NCI-H187 (cell line): ENCODE data around the gene PARD6G.

Experiments
- DNase-seq, 2 experiments: peaks; one replicate each; lab custom pipeline; 2025; lab: John Stamatoyannopoulos, UW

PARD6G gene

DNA sequence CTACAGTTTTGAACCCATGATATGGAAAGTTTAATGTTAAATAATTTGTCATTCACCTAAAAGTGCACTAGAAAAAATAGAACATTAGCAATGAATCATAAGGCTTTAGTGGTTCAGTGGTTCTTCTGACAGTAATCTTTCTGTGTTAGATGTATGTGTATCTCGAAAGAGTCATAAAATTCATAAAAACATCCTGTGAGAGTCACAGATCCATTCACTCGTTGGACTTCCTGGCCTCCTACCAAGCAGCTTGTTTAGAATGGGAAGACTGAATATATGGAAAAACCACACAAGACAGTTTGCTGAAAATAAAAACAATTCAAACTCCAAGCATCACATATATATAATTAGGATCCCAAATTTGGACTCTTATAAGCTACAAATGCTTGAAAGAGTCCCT lies 103.4 kb downstream of the PARD6G start:
- DNase-seq = no peak

DNA sequence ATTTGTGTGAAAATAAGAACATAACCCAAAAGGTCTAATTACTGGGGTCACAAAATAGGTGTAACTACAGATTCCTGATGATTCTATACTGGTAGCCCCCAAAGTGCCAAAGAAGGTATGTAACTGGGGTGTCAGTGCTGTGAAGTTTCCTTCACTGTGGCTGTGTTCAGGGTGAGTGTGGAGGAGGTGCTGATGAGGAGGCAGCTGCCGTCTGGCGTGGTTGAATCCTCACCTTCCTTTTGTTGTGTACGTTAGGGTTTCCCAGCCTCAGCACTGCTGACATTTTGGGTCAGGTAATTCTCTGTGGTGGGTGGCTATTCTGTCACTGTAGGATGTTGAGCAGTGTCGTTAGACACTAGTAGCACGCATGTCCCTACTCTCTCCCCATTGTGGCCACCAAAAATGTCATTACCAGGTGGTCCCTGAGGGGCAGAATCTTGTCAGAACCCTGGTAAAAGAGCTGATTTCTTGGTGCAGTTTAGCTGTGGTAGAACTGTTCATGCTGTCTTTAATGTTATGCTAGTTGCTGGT lies 106.8 kb downstream of the PARD6G start:
- no peak for DNase-seq

DNA sequence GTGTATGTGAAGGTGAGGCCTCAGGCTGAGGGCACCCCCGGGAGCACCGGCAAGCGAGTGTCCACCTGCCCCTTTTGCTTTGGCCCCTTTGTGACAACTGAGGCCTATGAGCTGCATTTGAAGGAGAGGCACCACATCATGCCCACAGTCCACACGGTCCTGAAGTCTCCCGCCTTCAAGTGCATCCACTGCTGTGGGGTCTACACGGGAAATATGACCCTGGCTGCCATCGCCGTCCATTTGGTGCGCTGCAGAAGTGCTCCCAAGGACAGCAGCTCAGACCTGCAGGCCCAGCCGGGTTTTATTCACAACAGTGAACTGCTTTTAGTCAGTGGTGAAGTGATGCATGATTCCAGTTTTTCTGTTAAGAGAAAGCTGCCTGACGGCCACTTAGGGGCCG lies 109.3 kb downstream of the PARD6G start:
- DNase-seq = no peak

DNA sequence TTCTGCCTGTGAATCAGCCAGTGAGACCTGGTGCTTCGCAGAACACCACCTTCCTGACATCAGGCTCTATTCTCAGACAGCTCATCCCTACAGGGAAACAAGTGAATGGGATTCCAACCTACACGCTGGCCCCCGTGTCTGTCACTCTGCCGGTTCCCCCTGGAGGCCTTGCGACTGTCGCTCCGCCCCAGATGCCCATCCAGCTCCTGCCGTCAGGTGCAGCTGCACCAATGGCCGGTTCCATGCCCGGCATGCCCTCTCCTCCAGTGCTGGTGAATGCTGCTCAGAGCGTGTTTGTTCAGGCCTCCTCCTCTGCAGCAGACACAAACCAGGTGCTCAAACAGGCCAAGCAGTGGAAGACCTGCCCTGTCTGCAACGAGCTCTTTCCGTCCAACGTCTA lies 110.2 kb downstream of the PARD6G start:
- DNase-seq = no peak

DNA sequence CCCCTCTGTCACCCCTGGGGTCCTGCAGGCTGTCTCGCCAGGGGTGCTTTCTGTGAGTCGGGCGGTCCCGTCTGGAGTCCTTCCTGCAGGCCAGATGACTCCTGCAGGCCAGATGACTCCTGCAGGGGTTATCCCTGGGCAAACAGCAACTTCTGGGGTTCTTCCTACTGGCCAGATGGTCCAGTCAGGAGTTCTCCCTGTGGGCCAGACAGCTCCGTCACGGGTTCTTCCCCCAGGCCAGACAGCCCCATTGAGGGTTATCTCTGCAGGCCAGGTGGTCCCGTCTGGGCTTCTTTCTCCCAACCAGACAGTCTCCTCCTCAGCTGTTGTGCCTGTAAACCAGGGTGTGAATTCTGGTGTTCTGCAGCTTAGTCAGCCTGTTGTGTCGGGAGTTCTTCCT lies 110.6 kb downstream of the PARD6G start:
- no peak for DNase-seq

DNA sequence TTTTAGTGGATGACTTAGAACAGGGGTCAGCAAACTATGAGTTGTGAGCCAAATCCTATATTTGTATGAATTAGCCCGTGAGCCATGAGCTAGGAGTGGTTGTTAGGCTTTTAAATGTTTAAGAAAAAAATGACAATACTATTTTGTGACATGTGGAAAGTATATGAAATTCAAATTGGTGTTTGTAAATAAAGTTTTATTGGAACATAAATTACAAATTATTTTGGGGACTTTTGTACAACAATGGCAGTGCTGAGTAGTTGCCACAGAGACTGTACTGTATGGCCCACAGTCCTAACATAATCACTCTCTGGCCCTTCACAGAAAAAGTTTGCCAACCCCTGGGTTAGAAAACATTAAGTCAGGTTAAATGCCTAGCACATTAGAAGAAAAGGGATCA lies 112.2 kb downstream of the PARD6G start:
- DNase-seq = no peak

DNA sequence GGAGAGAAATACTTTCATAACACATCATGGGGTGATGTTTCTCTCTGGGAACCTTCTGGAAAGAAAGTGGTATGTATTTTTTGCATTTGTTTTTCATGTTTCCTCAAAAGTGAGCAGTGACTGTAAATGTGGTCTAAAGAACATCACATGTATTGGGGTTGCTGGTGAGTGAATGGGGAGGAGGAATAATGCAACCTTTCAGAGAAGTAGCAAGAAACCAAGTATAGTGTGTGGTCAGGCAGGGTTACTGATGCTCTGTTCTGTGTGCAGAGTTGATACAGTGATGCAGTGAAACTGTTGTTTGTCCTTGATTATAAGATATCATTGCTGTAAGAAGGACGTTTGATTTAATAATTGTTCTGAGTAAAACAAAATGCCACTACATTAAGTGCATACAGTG lies 114.2 kb downstream of the PARD6G start:
- no peak for DNase-seq

DNA sequence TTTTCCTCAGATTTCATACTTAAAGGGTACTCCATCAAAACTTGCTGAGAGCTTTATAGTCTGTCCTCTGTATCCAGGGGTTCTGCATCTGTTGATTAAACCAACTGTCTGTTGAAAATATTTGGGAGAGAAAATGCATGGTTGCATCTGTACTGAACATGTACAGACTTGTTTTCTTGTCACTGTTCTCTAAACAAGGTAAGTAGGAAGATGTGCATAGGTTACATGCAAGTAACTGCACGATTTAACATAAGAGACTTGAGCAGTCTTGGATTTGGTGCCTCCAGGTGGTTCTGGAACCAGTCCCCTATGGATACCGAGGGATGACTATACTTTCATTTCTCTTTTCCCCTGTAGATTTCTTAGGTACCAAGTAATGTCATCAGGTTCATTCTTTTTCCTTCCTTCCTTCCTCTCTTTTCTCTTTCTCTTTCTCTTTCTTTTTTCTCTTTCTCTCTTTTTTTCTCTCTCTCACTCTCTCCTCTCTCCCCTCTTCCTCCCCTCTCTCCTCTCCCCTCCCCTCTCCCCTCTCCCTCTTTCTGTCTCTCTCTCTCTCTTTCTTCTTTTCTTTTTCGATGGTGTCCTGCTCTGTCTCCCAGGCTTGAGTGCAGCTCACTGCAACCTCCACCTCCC lies 115.0 kb downstream of the PARD6G start:
- no peak for DNase-seq

DNA sequence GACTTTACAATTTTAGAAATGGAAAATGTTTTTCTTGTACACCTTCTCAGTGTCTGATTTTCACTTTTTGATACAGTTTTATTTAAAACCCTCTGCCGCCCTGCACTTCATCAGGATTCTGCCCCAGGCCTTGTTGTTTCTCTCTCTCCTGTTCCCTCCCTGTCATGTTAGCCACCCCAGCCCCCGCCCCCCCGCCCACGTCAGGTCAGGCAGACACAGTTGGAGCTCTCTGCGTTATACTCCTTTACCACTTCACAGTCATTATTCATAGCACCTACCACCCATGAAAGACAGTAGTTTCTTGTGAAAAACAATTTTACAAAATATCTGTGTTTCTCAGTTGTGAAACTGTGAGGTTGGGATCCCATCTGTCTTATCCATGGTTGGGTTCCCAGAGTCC lies 116.8 kb downstream of the PARD6G start:
- no peak for DNase-seq

DNA sequence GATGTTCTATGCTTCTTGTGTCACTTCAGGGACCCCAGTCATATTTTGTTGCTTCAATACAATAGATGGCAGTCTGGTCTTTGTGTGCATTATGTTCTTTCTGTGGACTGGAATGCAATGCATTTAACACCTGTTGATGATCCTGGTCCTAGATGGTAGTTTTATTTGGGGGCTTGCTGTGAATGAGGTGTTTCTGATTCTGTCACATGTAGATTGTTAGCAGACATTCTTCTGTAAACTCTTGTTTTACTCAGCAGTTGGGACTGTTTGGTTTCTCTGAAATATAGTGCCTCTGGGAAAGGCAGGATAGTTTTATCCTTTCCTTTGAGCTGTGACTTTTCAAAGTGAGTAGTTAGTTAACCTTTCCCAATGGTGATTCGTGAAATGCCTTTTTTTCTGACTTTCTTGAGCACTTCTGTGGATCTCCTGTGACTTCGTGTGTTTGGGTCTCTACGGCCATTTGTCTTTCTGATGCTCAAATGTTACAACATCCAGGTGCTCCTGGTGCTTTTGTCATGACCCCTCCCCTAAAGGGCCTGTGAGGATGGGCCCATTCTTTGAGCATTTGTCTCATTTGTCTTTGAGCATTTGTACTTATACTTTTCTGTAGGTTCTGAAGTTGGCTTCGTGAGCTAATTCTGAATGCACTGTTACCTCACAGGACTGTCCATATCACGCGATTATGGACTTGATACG lies 117.5 kb downstream of the PARD6G start:
- DNase-seq = no peak

DNA sequence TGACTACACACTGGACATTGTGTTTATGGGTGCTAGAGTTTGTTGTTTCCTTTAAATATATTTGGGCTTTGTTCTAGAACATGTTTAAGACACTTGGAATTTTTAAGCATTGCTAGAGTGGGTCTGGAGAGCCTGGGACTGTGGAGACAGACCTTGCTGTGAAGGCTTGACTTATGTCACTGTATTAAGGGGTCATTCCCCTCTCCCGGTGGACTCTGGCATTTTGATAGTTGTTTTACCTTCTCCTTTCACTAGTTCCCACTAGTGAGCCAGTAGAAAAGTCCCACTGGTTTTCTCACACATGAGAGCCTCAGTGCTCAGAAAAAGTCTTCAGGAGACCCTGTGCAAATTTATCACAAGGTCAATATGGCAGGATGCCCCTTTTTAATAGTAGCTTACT lies 119.7 kb downstream of the PARD6G start:
- DNase-seq = no peak

DNA sequence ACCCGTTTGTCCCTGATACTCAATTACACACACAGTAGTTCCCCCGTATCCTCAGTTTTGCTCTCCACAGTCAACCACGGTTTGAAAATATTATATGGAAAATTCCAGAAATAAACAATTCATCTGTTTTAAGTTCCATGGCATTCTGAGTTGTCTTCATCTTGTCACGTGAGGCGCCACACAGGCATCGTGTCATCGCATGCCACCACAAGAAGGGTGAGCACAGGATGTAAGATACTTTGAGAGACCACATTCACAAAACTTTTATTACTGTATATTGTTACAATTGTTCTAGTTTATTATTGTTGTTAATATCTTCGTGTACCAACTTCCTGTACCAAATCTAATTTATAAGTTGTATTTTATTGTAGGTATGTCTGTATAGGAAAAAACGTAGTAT lies 120.5 kb downstream of the PARD6G start:
- DNase-seq = no peak

DNA sequence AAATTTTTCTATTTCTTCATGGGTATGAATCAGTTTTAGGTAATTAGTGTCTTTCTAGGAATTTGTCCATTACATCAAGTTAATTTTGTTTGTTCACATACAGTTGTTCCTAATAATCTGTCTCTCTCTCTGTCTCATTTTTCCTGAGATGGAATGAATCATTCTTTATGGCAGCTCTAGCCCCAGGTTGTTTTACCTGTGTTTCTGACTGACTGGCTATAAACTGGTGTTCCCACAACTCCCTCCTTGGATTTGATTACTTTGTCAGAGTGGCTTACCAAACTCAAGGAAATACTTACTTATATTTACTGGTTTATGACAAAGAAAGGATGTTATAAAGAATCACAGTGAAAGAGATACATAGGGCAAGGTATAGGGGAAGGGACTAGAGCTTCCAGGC lies 123.2 kb downstream of the PARD6G start:
- DNase-seq = no peak

DNA sequence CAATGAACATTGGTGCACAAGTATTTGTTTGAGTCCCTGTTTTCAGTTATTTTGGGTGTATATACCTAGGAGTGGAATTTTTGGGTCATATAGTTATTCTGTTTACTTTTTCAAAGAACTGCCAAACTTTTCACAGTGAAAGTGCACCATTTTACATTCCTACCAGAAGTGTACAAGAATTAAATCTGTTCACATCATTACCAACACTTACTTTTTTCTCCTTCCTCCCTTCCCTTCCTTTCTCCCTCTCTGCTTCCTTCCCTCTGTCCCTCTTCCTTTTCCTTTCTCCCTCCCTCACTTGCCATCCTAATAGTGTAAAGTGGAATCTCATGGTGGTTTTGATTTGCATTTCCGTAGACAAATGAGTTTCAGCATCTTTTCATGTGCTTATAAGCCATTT lies 126.4 kb downstream of the PARD6G start:
- DNase-seq = no peak

DNA sequence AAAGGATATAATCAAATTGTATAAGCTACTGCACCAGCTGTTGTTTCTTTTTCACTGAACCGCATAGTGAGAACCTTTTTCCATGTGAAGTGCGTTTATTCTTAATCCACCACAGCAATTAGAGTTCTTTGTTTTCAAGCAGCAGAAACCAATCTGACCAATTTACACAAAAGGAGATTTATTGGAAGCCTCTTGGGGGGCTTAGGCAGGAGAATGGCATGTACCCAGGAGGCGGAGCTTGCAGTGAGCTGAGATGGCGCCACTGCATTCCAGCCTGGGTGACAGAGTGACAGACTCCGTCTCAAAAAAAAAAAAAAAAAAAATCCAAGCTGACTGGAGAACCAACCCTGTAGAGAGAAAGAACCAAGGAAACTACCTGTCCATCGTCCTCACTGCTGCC lies 128.2 kb downstream of the PARD6G start:
- no peak for DNase-seq

DNA sequence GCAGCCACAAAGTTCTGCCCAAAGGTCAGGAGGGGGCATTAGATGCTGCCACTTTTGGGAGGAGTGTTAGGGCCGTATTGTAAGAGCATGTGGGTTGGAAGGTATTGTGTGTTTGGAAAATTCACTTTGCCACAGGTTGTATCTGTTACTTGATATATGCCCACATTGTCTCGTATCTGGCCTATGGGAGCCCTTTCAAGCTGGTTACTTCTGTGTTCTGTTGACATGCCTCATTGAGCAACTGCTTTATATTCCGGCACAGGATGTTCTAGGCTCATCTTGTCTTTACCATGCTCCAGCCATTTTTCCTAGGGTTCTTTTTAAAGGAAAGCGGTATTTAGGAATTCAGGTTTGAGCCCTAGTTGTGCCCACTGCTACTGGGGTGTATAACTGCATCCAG lies 132.3 kb downstream of the PARD6G start:
- DNase-seq = no peak

DNA sequence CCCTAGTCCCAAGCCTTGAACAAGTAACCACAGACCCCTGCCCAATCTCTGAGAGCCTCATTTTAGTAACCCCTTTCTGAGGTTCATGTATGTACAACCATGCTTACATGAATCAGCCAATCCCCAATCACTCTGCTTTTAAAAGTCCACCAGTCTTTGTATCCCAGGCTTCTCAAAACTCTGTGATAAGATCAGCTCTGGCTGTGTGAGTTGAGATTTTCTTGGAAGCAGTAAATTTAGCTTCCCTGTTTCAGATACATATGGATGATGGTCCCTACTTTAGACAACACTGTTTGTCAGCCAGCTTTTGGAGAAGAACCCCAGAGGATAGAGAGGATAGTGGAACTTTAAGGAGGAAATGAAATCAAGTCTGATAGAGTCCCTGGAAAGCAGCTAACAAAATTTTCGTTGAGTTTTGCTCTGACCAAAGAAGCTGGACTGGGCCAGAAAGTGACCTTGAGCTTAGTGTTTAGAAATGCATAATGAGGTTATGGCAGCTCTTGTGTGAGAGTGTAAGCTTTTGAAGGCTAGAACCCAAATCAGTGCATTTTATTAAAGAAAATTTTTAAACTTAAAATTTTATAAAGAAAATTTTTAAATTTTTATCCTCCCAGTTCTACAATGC lies 134.6 kb downstream of the PARD6G start:
- DNase-seq = no peak

DNA sequence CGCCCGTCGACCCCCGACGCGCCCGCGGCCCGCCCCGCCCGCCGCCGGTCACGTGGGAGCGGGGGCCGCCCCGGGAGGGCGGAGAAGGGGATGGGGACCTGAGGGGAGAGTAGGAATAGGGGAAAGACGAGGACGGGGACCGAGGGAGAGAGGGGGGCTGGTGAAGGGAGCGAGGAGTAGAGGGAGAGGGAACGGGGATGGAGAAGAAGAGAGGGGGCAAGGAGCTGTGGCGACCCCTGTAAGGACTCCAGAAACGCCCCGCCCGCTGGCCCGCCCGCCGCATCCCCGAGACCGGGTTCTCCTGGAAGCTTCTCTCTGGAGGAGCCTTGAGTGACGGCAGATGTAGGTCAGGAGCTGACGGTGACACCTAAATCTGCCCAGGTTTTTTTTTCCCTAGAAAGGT lies 137.6 kb downstream of the PARD6G start:
- DNase-seq = no peak

DNA sequence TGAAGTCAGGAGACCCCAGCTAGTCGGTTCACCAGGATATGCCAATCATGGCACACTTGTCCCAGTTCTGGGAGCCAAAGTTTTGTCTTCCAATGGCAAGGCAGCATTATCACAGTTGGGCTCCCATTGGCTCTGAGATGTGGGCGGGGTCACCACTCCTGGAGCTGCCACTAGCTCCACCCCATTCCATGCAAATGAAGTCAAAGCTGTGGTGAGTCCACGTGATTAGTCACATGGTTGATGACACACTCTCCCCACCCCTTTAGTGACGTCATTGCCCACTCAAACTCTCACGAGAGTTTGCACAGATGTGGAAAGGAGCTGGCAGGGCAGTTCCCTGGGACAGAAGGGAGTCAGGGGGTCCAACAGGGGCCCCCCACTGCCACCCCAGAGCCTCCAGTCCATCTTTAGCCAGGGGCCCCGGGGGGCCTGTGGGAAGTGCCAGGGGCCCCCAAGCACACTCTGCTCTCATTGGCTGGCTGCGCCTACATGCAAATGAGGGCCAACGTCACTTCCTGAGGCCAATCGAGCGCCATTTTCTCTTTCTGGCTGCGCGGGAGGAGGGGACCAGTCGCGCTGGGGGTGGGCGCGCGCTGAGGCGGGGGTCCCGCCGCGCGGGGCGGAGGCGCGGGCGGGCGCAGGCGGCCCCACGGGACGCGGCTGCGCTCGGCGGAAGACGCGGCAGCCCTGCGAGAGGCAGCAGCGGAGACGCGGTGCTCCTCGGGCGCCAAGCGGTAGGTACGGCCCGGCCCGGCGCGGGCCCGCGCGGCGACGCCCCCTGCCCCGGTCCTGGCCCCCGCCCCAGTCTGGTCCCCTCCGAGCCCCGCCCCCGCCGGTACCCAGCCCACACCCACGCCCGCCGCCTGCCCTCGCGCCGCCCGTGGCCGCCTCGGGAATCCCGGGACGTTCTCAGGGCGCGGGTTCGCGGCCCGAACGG lies 138.3 kb downstream of the PARD6G start, which contains the start of gene ADNP2:
Gene ADNP2, plus strand, starts transcription at position 524 of the 937 bp plus-strand sequence. CDS start 8,281 bp downstream, outside the sequence.
- DNase-seq = peak; percentile 14 to 42

DNA sequence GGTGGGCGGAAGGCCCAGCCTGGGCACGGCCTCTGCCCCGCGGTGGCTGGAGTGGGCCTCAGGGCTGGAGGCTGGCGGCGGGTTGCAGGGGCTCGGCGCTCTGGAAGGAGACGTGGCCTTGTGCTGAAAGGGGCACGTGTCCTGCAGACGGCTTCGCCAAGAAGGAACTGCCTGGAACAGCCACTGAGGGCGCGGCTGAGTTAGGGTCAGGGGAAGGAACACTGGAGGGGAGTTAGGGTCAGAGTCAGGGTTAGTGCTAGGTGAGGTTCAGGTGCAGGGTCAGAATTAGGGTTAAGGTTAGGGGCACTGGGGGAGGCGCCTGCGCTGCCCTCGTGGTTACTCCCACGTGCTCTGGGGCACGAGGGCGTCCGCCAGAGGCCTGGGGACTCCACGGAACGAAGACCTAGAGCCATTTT lies 139.2 kb downstream of the PARD6G start:
- DNase-seq = no peak

DNA sequence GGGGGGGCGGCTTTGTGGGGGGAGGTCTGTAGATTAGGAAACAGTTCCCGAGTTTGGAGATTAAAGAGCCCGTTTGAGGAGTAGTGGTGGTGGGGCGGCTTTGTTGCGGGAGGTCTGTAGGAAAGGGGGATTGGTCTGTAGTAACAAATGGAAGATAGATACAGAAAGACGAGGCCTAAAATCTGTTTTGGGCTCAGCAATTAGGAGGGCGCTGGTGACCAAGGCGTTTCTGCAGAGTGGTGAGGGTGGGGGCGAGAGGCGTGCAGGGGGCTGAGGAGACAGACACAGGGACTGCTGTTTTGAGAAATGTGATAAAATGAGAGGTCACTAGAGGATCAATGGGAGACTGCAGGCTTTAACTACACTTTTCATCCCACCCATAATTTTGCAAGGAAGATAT lies 139.9 kb downstream of the PARD6G start:
- no peak for DNase-seq
